Astrocyte (in vitro differentiated cells and primary cell): Measurements from ENCODE around the gene SMPDL3A.

Experiments
- CTCF ChIP-seq: IDR thresholded peaks from 2 replicates; pipeline ENCODE4 v1.5.1; 2011; ENCODE audit warnings: low read depth, mild to moderate bottlenecking, inconsistent platforms, low read length, moderate library complexity; ENCODE audit not compliant: insufficient read depth
- EZH2 ChIP-seq: IDR thresholded peaks from 2 replicates; pipeline ENCODE4 v1.6.1; 2012; ENCODE audit warnings: mild to moderate bottlenecking, low read length, inconsistent platforms; ENCODE audit not compliant: insufficient read depth

DNA sequence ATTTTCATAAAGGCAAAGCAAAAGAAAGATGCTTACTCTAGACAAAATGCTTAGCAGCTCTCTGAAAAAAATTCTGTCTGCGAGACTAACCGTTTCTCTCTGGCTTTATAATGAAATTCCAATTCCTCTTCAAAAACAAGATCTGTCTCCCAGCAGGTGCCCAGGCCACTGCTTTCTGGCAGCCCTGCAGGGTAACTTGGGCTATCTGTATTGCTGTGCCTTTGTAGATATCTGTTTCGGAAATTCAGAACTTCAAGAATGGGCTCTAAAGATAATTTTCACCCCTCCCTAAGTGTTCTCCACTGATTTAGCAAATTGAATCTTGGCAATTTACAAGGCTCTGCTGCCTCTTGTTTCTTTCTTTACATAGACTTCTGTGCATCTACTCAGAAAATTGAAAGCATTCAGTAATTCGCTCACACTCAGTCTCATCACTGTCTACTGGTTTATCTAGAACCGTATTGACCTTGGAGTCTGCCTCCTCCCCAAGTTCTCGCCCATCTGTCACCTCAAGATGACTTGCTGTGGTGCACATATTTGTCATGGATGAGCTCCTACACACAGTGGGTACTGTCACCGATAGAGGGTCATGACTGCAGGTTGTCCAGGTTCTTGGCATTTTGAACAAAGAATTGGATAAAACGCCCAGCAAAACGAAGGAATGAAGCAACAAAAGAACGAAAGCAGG, 35.9 kb upstream of the SMPDL3A start:
- TF ChIP-seq CTCF, result no peak
- no peak for TF ChIP-seq EZH2
